Neural crest cell (in vitro differentiated cells): ENCODE results near the gene PPP1R3D. TPM values are rescaled to one million over a fixed set of nuclear protein-coding genes. Genes with fewer than 3 reads are reported as not detected.

Experiments used
- DNase-seq: peaks from one replicate; pipeline ENCODE4 v3.0.0; 2021; ENCODE audit warnings: low read depth, mixed read lengths, low spot score
- H3K27ac Mint-ChIP-seq: one replicate; pipeline ENCODE4 v1.8.0; 2021; ENCODE audit warnings: mild to moderate bottlenecking, mixed read lengths; ENCODE audit not compliant: unreplicated experiment
- H3K27me3 Mint-ChIP-seq: 2 replicates; pipeline ENCODE4 v1.8.0; 2021; ENCODE audit warnings: low read depth, mild to moderate bottlenecking, mixed read lengths
- H3K36me3 Mint-ChIP-seq: 2 replicates; pipeline ENCODE4 v1.8.0; 2021; ENCODE audit warnings: low read depth, mild to moderate bottlenecking, mixed read lengths
- H3K4me1 Mint-ChIP-seq: 2 replicates; pipeline ENCODE4 v1.8.0; 2021; ENCODE audit warnings: mixed read lengths
- H3K4me3 Mint-ChIP-seq: one replicate; pipeline ENCODE4 v1.8.0; 2021; ENCODE audit warnings: mild to moderate bottlenecking, mixed read lengths
- H3K9me3 Mint-ChIP-seq: 2 replicates; pipeline ENCODE4 v1.8.0; 2021; ENCODE audit warnings: mixed read lengths
- total RNA-seq: library from RNA; stranded (reverse); gene quantifications from 2 replicates; pipeline ENCODE4 v1.2.1, GENCODE V29; 2021
- TF ChIP-seq, protein P1 (sequence below): fragments of 200-600 bp; sonication (generic); conservative IDR thresholded peaks from 2 replicates; pipeline ENCODE4 v1.5.0; 2021; ENCODE audit warnings: antibody characterized with exemption, mild to moderate bottlenecking

The PPP1R3D gene
- total RNA-seq, 1 donor from 2014 or later = 7.0 TPM

GRCh38 chr20:59947376-59947775 is 7.3 kb upstream of the PPP1R3D start:
- no peak for DNase-seq
- Mint-ChIP-seq H3K9me3 (no peaks in the 10 kb centered on the region), H3K36me3 (peaks cover 5% of the 10 kb centered on the region), H3K4me3 (no peak overlapping the region), H3K27ac (no peak overlapping the region), H3K27me3 (no peaks in the 10 kb centered on the region), H3K4me1 (peaks cover 28% of the 10 kb centered on the region)
- TF ChIP-seq, protein P1, sequence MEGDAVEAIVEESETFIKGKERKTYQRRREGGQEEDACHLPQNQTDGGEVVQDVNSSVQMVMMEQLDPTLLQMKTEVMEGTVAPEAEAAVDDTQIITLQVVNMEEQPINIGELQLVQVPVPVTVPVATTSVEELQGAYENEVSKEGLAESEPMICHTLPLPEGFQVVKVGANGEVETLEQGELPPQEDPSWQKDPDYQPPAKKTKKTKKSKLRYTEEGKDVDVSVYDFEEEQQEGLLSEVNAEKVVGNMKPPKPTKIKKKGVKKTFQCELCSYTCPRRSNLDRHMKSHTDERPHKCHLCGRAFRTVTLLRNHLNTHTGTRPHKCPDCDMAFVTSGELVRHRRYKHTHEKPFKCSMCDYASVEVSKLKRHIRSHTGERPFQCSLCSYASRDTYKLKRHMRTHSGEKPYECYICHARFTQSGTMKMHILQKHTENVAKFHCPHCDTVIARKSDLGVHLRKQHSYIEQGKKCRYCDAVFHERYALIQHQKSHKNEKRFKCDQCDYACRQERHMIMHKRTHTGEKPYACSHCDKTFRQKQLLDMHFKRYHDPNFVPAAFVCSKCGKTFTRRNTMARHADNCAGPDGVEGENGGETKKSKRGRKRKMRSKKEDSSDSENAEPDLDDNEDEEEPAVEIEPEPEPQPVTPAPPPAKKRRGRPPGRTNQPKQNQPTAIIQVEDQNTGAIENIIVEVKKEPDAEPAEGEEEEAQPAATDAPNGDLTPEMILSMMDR = no peak

- Mint-ChIP-seq H3K36me3 (peaks cover 5% of the 10 kb centered on the region), H3K4me1 (peaks cover 44% of the 10 kb centered on the region), H3K27me3 (no peaks in the 10 kb centered on the region), H3K9me3 (no peaks in the 10 kb centered on the region), H3K27ac (peak overlapping the region; percentile 17), H3K4me3 (no peak overlapping the region)
- no peak for DNase-seq
- TF ChIP-seq, protein P1 = no peak
Measured at GRCh38 chr20:59945731-59946130, 5.6 kb upstream of the PPP1R3D start.

GRCh38 chr20:59945175-59945574 is 5.1 kb upstream of the PPP1R3D start:
- peaks cover 48% of the 10 kb centered on the region for H3K4me1 Mint-ChIP-seq
- TF ChIP-seq, protein P1 = no peak
- no peak overlapping the region for H3K4me3 Mint-ChIP-seq
- DNase-seq = no peak
- H3K9me3 Mint-ChIP-seq = no peaks in the 10 kb centered on the region
- no peaks in the 10 kb centered on the region for H3K27me3 Mint-ChIP-seq
- peaks cover 5% of the 10 kb centered on the region for H3K36me3 Mint-ChIP-seq
- H3K27ac Mint-ChIP-seq = no peak overlapping the region

GRCh38 chr20:59944726-59945125 is 4.6 kb upstream of the PPP1R3D start:
- Mint-ChIP-seq H3K36me3 (peaks cover 5% of the 10 kb centered on the region), H3K4me3 (peak overlapping the region; percentile 63), H3K27ac (no peak overlapping the region)

GRCh38 chr20:59942245-59942644 is 2.1 kb upstream of the PPP1R3D start:
- no peaks in the 10 kb centered on the region for H3K9me3 Mint-ChIP-seq
- TF ChIP-seq, protein P1 = no peak
- peaks cover 5% of the 10 kb centered on the region for H3K36me3 Mint-ChIP-seq
- DNase-seq = no peak
- no peaks in the 10 kb centered on the region for H3K27me3 Mint-ChIP-seq
- no peak overlapping the region for H3K27ac Mint-ChIP-seq
- H3K4me3 Mint-ChIP-seq = peak overlapping the region; percentile 31
- H3K4me1 Mint-ChIP-seq = peaks cover 59% of the 10 kb centered on the region

More at GRCh38 chr20:59944726-59945125, 4.6 kb upstream of the PPP1R3D start:
- no peak for DNase-seq
- Mint-ChIP-seq H3K4me1 (peaks cover 48% of the 10 kb centered on the region), H3K27me3 (no peaks in the 10 kb centered on the region), H3K9me3 (no peaks in the 10 kb centered on the region)
- TF ChIP-seq, protein P1 = no peak

DNA sequence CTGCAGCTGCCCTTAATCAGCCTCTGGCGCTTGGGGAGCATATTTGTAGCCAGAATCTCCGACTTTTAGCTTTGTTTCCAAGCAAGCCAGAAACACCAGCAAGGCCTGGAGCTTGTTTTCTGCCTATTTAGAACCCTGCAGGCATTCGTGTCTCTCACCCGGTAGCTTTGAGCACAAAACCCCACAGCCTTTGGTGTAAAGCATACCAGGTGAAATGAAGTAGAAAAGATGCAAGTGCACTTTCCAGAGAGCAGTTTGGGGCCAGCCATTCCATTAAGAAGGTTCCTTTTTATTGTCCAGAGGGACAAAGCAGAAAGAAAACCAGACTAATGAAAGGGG is 820 bp upstream of the PPP1R3D start:
- H3K9me3 Mint-ChIP-seq = no peaks in the 10 kb centered on the region
- peaks cover 61% of the 10 kb centered on the region for H3K4me1 Mint-ChIP-seq
- no peak for DNase-seq
- TF ChIP-seq, protein P1 = no peak
- H3K36me3 Mint-ChIP-seq = peaks cover 5% of the 10 kb centered on the region
- H3K27ac Mint-ChIP-seq = peak overlapping the region; percentile 99
- no peaks in the 10 kb centered on the region for H3K27me3 Mint-ChIP-seq
- peak overlapping the region; percentile 98 for H3K4me3 Mint-ChIP-seq
